Lower leg skin (tissue), 3 donors: ENCODE results near the gene HOXA1.

Experiments used
- POLR2A ChIP-seq, 2 donors: fragments of 450-650 bp; IDR thresholded peaks; one replicate each; pipeline ENCODE4 v1.6.1; 2016 to 2017; ENCODE audit warnings: antibody characterized with exemption in 2 of 2, mild to moderate bottlenecking in 1 of 2, moderate library complexity in 1 of 2
- TF ChIP-seq, protein P1 (sequence below), 3 donors: fragments of 450-650 bp; IDR thresholded peaks; one replicate each; pipeline ENCODE4 v1.5.1; 2016; ENCODE audit warnings: antibody characterized with exemption in 3 of 3, mild to moderate bottlenecking in 3 of 3, moderate library complexity in 2 of 3

GRCh38 chr7:27116962-27117886 is 21.4 kb upstream of the HOXA1 start:
- TF ChIP-seq, protein P1, sequence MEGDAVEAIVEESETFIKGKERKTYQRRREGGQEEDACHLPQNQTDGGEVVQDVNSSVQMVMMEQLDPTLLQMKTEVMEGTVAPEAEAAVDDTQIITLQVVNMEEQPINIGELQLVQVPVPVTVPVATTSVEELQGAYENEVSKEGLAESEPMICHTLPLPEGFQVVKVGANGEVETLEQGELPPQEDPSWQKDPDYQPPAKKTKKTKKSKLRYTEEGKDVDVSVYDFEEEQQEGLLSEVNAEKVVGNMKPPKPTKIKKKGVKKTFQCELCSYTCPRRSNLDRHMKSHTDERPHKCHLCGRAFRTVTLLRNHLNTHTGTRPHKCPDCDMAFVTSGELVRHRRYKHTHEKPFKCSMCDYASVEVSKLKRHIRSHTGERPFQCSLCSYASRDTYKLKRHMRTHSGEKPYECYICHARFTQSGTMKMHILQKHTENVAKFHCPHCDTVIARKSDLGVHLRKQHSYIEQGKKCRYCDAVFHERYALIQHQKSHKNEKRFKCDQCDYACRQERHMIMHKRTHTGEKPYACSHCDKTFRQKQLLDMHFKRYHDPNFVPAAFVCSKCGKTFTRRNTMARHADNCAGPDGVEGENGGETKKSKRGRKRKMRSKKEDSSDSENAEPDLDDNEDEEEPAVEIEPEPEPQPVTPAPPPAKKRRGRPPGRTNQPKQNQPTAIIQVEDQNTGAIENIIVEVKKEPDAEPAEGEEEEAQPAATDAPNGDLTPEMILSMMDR (IDR thresholded peaks at IDR 0.05): no peak
- TF ChIP-seq POLR2A (IDR thresholded peaks at IDR 0.05): no peak
